Hepatocyte (in vitro differentiated cells): ENCODE measurements around the gene PFN4. TPM values are rescaled to one million over a fixed set of nuclear protein-coding genes. Genes with fewer than 3 reads are reported as not detected.
"Not testable (repeated sequence)": the region's sequence is repeated elsewhere in the genome, so short reads cannot be mapped to it uniquely, and the experiment has no call there.

Experiments used
- DNase-seq: peaks from one replicate; pipeline ENCODE4 v3.0.0-alpha.2; 2016; ENCODE audit warnings: low spot score
- H2AFZ ChIP-seq: fragments of 200-600 bp; sonication (generic); 2 replicates; pipeline ENCODE4 v1.6.0; 2016; ENCODE audit warnings: antibody characterized with exemption, mild to moderate bottlenecking
- H3K27ac ChIP-seq: fragments of 200-600 bp; sonication (generic); 2 replicates; pipeline ENCODE4 v1.5.1; 2016; ENCODE audit warnings: mild to moderate bottlenecking
- H3K27me3 ChIP-seq: fragments of 200-600 bp; sonication (generic); 2 replicates; pipeline ENCODE4 v1.6.1; 2016
- H3K36me3 ChIP-seq: fragments of 200-600 bp; sonication (generic); replicated peaks from 2 replicates; pipeline ENCODE4 v1.5.1; 2016; ENCODE audit warnings: low read depth; ENCODE audit not compliant: insufficient read depth
- H3K4me1 ChIP-seq: fragments of 200-600 bp; sonication (generic); 2 replicates; pipeline ENCODE4 v1.5.1; 2016; ENCODE audit warnings: mild to moderate bottlenecking, moderate library complexity; ENCODE audit not compliant: insufficient read depth
- H3K4me2 ChIP-seq: fragments of 200-600 bp; sonication (generic); 2 replicates; pipeline ENCODE4 v1.6.0; 2016
- H3K4me3 ChIP-seq: fragments of 200-600 bp; sonication (generic); 2 replicates; pipeline ENCODE4 v1.5.1; 2016; ENCODE audit warnings: mild to moderate bottlenecking
- H3K79me2 ChIP-seq: fragments of 200-600 bp; sonication (generic); 2 replicates; pipeline ENCODE4 v1.6.0; 2017; ENCODE audit warnings: mild to moderate bottlenecking
- H3K9me2 ChIP-seq: fragments of 200-600 bp; sonication (generic); replicated peaks from 2 replicates; pipeline ENCODE4 v1.6.0; 2017; ENCODE audit warnings: mild to moderate bottlenecking; ENCODE audit not compliant: insufficient read depth
- H3K9me3 ChIP-seq: fragments of 200-600 bp; sonication (generic); 2 replicates; pipeline ENCODE4 v1.5.1; 2016; ENCODE audit warnings: low read depth, mild to moderate bottlenecking
- H4K20me1 ChIP-seq: fragments of 200-600 bp; sonication (generic); 2 replicates; pipeline ENCODE4 v1.6.0; 2016; ENCODE audit warnings: mild to moderate bottlenecking; ENCODE audit not compliant: insufficient read depth, poor library complexity, severe bottlenecking
- EZH2 ChIP-seq: fragments of 200-600 bp; sonication (generic); IDR thresholded peaks from 2 replicates; pipeline ENCODE4 v1.6.1; 2016; ENCODE audit warnings: antibody characterized with exemption, mild to moderate bottlenecking, borderline replicate concordance
- EZH2phosphoT487 ChIP-seq: fragments of 200-600 bp; sonication (generic); IDR thresholded peaks from one replicate; pipeline ENCODE4 v1.6.1; 2018; ENCODE audit warnings: antibody characterized with exemption, mild to moderate bottlenecking, low read depth, moderate library complexity; ENCODE audit not compliant: unreplicated experiment, severe bottlenecking
- WGBS: methylation state at CpG from one replicate; pipeline ENCODE4 v1.1.6; 2016; ENCODE audit warnings: low lambda C conversion rate; ENCODE audit errors: missing lambda C conversion rate; 5-methylcytosine and 5-hydroxymethylcytosine counted together
- polyA plus RNA-seq: library from polyadenylated mRNA; unstranded; fragments of >200 nt; fragmentation: Nextera tagmentation; extraction: Ambion mirVana; gene quantifications from 2 replicates; pipeline ENCODE4 v1.2.1, GENCODE V29; 2016
- total RNA-seq: library from RNA; depleted of rRNA; stranded (reverse); fragments of >200 nt; gene quantifications from 2 replicates; pipeline ENCODE4 v1.2.3, GENCODE V29; 2014
- TF ChIP-seq, protein P1 (sequence below): fragments of 200-600 bp; sonication (generic); IDR thresholded peaks from 2 replicates; pipeline ENCODE4 v1.5.1; 2016; ENCODE audit warnings: antibody characterized with exemption, mild to moderate bottlenecking; ENCODE audit not compliant: poor library complexity

Gene PFN4
- total and polyA plus RNA-seq, 2 experiments from 2014 or later, result 1.2 to 1.7 TPM

DNA sequence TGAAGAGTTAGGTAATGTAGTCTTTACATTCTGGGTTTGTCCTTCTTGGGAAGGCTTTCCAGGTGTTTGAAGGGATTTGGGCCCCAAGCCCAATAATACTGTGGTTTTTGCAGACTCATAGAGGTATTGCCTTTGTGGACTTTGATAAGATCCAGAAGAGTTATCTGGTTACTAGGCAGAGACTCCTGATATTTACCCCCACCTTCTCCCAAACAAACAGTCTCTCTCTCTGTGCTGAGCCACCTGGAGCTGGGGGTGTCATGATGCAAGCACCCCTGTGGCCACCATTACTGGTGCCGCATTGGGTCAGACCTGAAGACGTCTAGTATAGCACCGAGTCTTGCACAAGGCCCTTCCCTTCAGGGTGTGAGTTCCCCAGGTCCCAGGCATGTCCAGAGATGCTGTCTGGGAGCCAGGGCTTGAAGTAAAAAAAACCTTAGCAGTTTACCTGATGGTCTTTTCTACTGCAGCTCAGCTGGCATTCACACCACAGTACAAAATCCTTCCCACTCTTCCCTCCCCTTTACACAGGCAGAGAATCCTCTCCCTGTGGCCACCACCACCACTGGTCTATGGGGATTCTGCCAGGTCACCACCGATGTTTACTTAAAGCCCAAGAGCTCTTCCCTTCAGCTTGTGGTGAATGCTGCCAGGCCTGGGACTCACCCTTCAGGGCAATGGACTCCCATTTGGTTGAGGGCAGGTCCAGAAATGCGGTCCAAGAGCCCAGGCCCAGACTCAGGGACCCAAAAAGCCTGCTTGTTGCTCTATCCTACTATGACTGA lies 29.5 kb upstream of the PFN4 start:
- Histone ChIP-seq H3K4me1 (peaks cover 13% of the 10 kb centered on the region), H3K79me2 (no peaks in the 10 kb centered on the region), H3K27me3 (no peaks in the 10 kb centered on the region), H2AFZ (no peak overlapping the region), H4K20me1 (no peaks in the 10 kb centered on the region), H3K36me3 (no peaks in the 10 kb centered on the region), H3K9me3 (peaks cover 3% of the 10 kb centered on the region), H3K9me2 (no peaks in the 10 kb centered on the region), H3K27ac (no peak overlapping the region), H3K4me3 (no peak overlapping the region), H3K4me2 (no peak overlapping the region)
- TF ChIP-seq, protein P1, sequence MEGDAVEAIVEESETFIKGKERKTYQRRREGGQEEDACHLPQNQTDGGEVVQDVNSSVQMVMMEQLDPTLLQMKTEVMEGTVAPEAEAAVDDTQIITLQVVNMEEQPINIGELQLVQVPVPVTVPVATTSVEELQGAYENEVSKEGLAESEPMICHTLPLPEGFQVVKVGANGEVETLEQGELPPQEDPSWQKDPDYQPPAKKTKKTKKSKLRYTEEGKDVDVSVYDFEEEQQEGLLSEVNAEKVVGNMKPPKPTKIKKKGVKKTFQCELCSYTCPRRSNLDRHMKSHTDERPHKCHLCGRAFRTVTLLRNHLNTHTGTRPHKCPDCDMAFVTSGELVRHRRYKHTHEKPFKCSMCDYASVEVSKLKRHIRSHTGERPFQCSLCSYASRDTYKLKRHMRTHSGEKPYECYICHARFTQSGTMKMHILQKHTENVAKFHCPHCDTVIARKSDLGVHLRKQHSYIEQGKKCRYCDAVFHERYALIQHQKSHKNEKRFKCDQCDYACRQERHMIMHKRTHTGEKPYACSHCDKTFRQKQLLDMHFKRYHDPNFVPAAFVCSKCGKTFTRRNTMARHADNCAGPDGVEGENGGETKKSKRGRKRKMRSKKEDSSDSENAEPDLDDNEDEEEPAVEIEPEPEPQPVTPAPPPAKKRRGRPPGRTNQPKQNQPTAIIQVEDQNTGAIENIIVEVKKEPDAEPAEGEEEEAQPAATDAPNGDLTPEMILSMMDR, result no peak
- TF ChIP-seq EZH2phosphoT487 (no peak), EZH2 (no peak)
- no peak for DNase-seq
- WGBS, result 86% methylated on average over 5 of the region's 5 CpGs

DNA sequence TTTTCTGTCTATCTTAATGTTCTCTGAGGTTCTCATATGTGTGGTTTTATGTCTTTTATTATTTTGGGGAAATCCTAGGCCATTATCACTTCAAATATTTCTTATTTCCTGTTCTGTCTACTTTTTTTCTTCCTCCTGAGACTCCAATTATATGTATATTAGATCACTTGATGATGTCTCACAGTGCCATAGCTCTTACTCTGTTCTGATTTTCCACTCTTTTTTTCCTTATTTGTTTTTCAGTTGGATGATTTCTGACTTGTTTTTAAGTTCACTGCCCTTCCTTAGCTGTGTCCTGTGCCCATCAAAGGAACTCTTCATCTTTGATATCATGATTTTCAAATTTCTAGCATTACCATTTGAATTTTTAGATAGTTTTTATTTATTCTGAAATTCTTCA lies 24.2 kb upstream of the PFN4 start:
- Histone ChIP-seq H3K27me3 (no peaks in the 10 kb centered on the region), H3K9me3 (peaks cover 17% of the 10 kb centered on the region), H3K9me2 (no peaks in the 10 kb centered on the region), H3K36me3 (no peaks in the 10 kb centered on the region), H2AFZ (no peak overlapping the region), H3K79me2 (no peaks in the 10 kb centered on the region), H3K27ac (no peak overlapping the region), H3K4me2 (no peak overlapping the region), H3K4me1 (peaks cover 6% of the 10 kb centered on the region), H4K20me1 (no peaks in the 10 kb centered on the region), H3K4me3 (no peak overlapping the region)
- TF ChIP-seq, protein P1, result no peak
- TF ChIP-seq EZH2phosphoT487 (no peak), EZH2 (no peak)
- DNase-seq, result no peak

DNA sequence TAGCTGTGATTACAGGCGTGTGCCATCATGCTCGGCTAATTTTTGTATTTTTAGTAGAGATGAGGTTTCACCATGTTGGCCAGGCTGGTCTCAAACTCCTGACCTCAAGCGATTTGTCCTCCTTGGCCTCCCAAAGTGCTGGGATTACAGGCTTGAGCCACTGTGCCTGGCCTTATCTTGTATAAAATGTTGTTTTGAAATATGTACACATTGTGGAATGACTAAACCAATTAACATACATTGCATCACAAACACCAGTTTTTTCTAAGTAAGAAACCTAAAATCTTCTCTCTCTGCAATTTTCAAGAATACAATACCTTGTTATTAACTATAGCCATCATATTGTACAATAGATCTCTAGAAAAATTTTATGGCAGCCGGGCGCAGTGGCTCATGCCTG lies 17.2 kb upstream of the PFN4 start:
- H2AFZ ChIP-seq, H3K9me3 ChIP-seq, H3K27me3 ChIP-seq, H3K79me2 ChIP-seq, H4K20me1 ChIP-seq, H3K4me2 ChIP-seq, H3K4me1 ChIP-seq, H3K4me3 ChIP-seq, H3K36me3 ChIP-seq, DNase-seq, H3K27ac ChIP-seq, H3K9me2 ChIP-seq: not testable (repeated sequence)
- 90% methylated on average over 5 of the region's 5 CpGs for WGBS

DNA sequence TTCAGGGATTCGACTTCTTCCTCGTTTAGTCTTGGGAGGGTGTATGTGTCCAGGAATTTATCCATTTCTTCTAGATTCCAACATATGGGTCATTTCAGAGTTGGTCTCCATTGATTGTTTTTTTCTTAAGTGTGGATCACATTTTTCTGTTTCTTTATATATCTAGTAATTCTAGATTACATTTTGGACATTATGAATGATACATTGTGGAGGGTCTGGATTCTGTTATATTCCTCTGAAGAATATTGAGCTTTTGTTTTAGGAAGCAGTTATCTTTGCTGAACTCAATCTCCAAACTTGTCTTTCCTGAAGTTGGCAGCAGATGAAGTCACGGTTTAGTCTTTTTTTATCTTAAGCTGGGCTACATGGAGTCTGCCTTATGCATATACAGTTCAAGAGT lies 9.4 kb upstream of the PFN4 start:
- TF ChIP-seq EZH2phosphoT487, result no peak
- TF ChIP-seq EZH2, result no peak
- Histone ChIP-seq H3K4me1 (no peaks in the 10 kb centered on the region), H3K9me2 (no peaks in the 10 kb centered on the region), H3K9me3 (peaks cover 9% of the 10 kb centered on the region), H3K79me2 (peaks cover 11% of the 10 kb centered on the region), H4K20me1 (no peaks in the 10 kb centered on the region), H3K36me3 (no peaks in the 10 kb centered on the region), H3K27me3 (no peaks in the 10 kb centered on the region), H3K27ac (no peak overlapping the region), H3K4me3 (no peak overlapping the region), H2AFZ (no peak overlapping the region), H3K4me2 (no peak overlapping the region)
- DNase-seq, result no peak
- 93% methylated on average over 3 of the region's 3 CpGs for WGBS
